NT2/D1 (cell line): ENCODE measurements around the gene MON1A.

ENCODE experiments used
- DNase-seq: peaks from one replicate; pipeline ENCODE4 v3.0.0-alpha.2; 2011; ENCODE audit warnings: low read depth, low spot score
- H3K27me3 ChIP-seq: 2 replicates; pipeline ENCODE4 v1.6.0; 2011; ENCODE audit warnings: mild to moderate bottlenecking; ENCODE audit not compliant: insufficient read length, insufficient read depth
- H3K36me3 ChIP-seq: 2 replicates; pipeline ENCODE4 v1.6.1; 2011; ENCODE audit warnings: mild to moderate bottlenecking, low read length, mixed read lengths; ENCODE audit not compliant: insufficient read depth, insufficient read length
- H3K4me1 ChIP-seq: 2 replicates; pipeline ENCODE4 v1.5.1; 2011; ENCODE audit not compliant: insufficient read depth, insufficient read length
- H3K4me3 ChIP-seq: 2 replicates; pipeline ENCODE4 v1.5.1; 2011; ENCODE audit warnings: low read depth; ENCODE audit not compliant: insufficient read length
- H3K9ac ChIP-seq: 2 replicates; pipeline ENCODE4 v1.6.0; 2011; ENCODE audit warnings: low read depth; ENCODE audit not compliant: insufficient read length
- H3K9me3 ChIP-seq: 2 replicates; pipeline ENCODE4 v1.5.1; 2011; ENCODE audit warnings: mild to moderate bottlenecking, low read length; ENCODE audit not compliant: insufficient read depth
- SUZ12 ChIP-seq: IDR thresholded peaks from 2 replicates; pipeline ENCODE4 v1.6.1; 2011; ENCODE audit not compliant: insufficient read length, insufficient read depth; ENCODE audit errors: extremely low read depth
- YY1 ChIP-seq: IDR thresholded peaks from 2 replicates; pipeline ENCODE4 v1.6.1; 2011; ENCODE audit not compliant: insufficient read length, insufficient read depth
- ZNF274 ChIP-seq: IDR thresholded peaks from 2 replicates; pipeline ENCODE4 v1.6.1; 2011; ENCODE audit warnings: mild to moderate bottlenecking, low read depth, low read length

MON1A gene

GRCh38 chr3:49871531-49872153 lies 58.0 kb downstream of the MON1A start:
- Histone ChIP-seq H3K4me1 (peaks cover 29% of the 10 kb centered on the region), H3K36me3 (no peaks in the 10 kb centered on the region), H3K4me3 (no peak overlapping the region), H3K9ac (no peak overlapping the region), H3K9me3 (no peaks in the 10 kb centered on the region), H3K27me3 (peaks cover 23% of the 10 kb centered on the region)
- no peak for DNase-seq
- no peak for TF ChIP-seq ZNF274
- TF ChIP-seq YY1: no peak
- no peak for TF ChIP-seq SUZ12

GRCh38 chr3:49869525-49870126 lies 60.0 kb downstream of the MON1A start, which contains the start of gene CAMKV:
TSS of gene CAMKV (minus strand) at chr3:49869906. CDS start at chr3:49862388, 7,518 bp downstream.
- Histone ChIP-seq H3K4me3 (peak within 1 kb of the TSS; percentile 61), H3K9ac (peak within 1 kb of the TSS; percentile 83), H3K36me3 (no peaks in the 10 kb centered on the region), H3K4me1 (peaks cover 33% of the 10 kb centered on the region), H3K9me3 (no peaks in the 10 kb centered on the region), H3K27me3 (peaks cover 23% of the 10 kb centered on the region)
- TF ChIP-seq ZNF274: no peak
- TF ChIP-seq YY1: no peak
- no peak for DNase-seq

GRCh38 chr3:49868862-49869466 lies 60.6 kb downstream of the MON1A start:
- Histone ChIP-seq H3K4me1 (peaks cover 37% of the 10 kb centered on the region), H3K27me3 (peaks cover 23% of the 10 kb centered on the region), H3K36me3 (no peaks in the 10 kb centered on the region), H3K4me3 (peak overlapping the region; percentile 61), H3K9me3 (no peaks in the 10 kb centered on the region), H3K9ac (peak overlapping the region; percentile 83)
- no peak for DNase-seq
- TF ChIP-seq ZNF274: no peak
- TF ChIP-seq YY1: no peak
- TF ChIP-seq SUZ12: no peak

GRCh38 chr3:49867871-49868321 lies 61.7 kb downstream of the MON1A start:
- Histone ChIP-seq H3K4me3 (no peak overlapping the region), H3K27me3 (peaks cover 23% of the 10 kb centered on the region), H3K9me3 (no peaks in the 10 kb centered on the region), H3K4me1 (peaks cover 37% of the 10 kb centered on the region), H3K9ac (no peak overlapping the region), H3K36me3 (no peaks in the 10 kb centered on the region)
- TF ChIP-seq SUZ12 (no peak), YY1 (no peak), ZNF274 (no peak)
- DNase-seq: peak; percentile 77

GRCh38 chr3:49867400-49867799 lies 62.2 kb downstream of the MON1A start:
- Histone ChIP-seq H3K4me3 (no peak overlapping the region), H3K9ac (no peak overlapping the region), H3K9me3 (no peaks in the 10 kb centered on the region), H3K4me1 (peaks cover 37% of the 10 kb centered on the region), H3K27me3 (peaks cover 23% of the 10 kb centered on the region), H3K36me3 (no peaks in the 10 kb centered on the region)
- TF ChIP-seq YY1: no peak
- no peak for DNase-seq

GRCh38 chr3:49865198-49865784 lies 64.3 kb downstream of the MON1A start:
- Histone ChIP-seq H3K9ac (no peak overlapping the region), H3K27me3 (peaks cover 4% of the 10 kb centered on the region)
- TF ChIP-seq YY1: no peak
- no peak for TF ChIP-seq SUZ12
- no peak for TF ChIP-seq ZNF274

GRCh38 chr3:49864505-49864904 lies 65.1 kb downstream of the MON1A start:
- Histone ChIP-seq H3K4me1 (peaks cover 31% of the 10 kb centered on the region), H3K9me3 (no peaks in the 10 kb centered on the region), H3K9ac (peak overlapping the region; percentile 36), H3K27me3 (no peaks in the 10 kb centered on the region), H3K4me3 (no peak overlapping the region), H3K36me3 (peaks cover 6% of the 10 kb centered on the region)
- DNase-seq: no peak
- TF ChIP-seq YY1 (no peak), ZNF274 (no peak), SUZ12 (no peak)

More at GRCh38 chr3:49865198-49865784, 64.3 kb downstream of the MON1A start:
- Histone ChIP-seq H3K36me3 (no peaks in the 10 kb centered on the region), H3K4me1 (peaks cover 34% of the 10 kb centered on the region), H3K9me3 (no peaks in the 10 kb centered on the region), H3K4me3 (no peak overlapping the region)
- no peak for DNase-seq
